ENCODE data around the gene SMARCB1.
"Not testable (repeated sequence)": the region's sequence is repeated elsewhere in the genome, so short reads cannot be mapped to it uniquely, and the experiment has no call there.

The SMARCB1 gene

DNA sequence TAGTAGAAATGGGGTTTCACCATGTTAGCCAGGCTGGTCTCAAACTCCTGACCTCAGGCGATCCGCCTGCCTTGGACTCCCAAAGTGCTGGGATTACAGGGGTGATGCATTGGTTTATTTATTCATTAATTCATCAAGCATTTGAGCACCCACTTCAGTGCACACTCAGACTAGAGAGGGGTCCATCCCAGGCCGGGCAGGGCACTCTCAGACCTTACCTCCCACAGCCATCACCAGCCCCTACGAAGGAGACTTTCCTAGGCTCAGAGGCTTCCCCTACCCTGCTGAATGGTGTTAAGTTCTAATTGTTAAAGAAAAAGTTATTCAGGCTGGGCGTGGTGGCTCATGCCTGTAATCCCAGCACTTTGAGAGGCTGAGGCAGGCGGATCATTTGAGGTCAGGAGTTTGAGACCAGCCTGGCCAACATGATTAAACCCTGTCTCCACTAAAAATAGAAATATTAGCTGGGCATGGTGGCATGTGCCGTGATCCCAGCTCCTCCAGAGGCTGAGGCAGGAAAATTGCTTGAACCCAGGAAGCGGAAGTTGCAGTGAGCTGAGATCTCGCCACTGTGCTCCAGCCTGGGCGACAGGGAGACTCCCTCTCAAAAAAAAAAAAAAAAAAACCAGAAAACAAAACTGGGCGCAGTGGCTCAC lies 77.9 kb downstream of the SMARCB1 start:
- DNase-seq; H3K27ac Mint-ChIP-seq; H3K4me3 Mint-ChIP-seq; H3K4me1 Mint-ChIP-seq; ATAC-seq; H3K9me3 Mint-ChIP-seq; H3K27me3 Mint-ChIP-seq; H3K36me3 Mint-ChIP-seq (ENCODE audit: low read depth): not testable (repeated sequence)

DNA sequence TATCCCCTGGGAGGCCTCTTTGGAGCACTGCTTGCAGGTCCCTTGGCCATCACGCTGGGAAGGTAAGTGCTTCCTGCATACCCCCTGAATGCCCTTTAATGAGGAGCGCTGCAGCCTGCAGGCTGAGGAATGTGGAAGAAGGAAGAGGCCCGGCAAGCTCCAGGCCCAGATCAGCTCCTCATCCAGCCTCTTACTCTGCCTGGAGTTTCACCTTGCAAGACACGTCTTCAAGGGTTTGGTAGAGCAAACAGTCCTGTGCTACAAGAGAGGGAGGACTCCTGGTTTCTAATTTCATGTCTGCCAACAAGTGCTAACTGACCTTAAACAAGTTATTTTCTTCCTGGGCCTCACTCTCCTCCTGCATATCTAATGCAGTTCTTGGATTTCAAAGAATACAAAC lies 81.8 kb downstream of the SMARCB1 start:
- Mint-ChIP-seq H3K4me1 (no peaks in the 10 kb centered on the region), H3K27ac (no peak overlapping the region), H3K4me3 (no peak overlapping the region), H3K9me3 (no peaks in the 10 kb centered on the region), H3K27me3 (no peaks in the 10 kb centered on the region), H3K36me3 (ENCODE audit: low read depth) (peaks cover 2% of the 10 kb centered on the region)
- ATAC-seq (no peak), DNase-seq (no peak)

DNA sequence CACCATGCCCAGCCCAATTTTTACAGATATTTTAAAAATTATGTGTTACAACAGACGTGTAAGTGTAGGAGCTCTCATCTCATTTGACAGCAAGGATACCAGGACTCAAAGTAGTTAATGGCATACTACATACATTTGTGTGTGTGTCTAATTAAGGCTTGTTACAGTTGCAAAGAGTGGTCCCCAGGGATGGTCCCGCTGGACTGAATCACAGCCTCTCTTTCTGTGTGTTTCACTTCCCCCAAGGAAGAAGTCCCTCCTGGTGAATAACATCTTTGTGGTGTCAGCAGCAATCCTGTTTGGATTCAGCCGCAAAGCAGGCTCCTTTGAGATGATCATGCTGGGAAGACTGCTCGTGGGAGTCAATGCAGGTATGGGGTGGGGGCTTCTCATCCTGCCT lies 88.1 kb downstream of the SMARCB1 start:
- ATAC-seq, result no peak
- H3K27me3 Mint-ChIP-seq, result no peaks in the 10 kb centered on the region

GRCh38 chr22:23875801-23876200 lies 89.0 kb downstream of the SMARCB1 start:
- DNase-seq (no peak), ATAC-seq (no peak)
- Mint-ChIP-seq H3K36me3 (ENCODE audit: low read depth) (no peaks in the 10 kb centered on the region), H3K4me1 (no peaks in the 10 kb centered on the region), H3K4me3 (no peak overlapping the region), H3K9me3 (no peaks in the 10 kb centered on the region), H3K27ac (no peak overlapping the region), H3K27me3 (no peaks in the 10 kb centered on the region)

More for the DNA sequence above, 88.1 kb downstream of the SMARCB1 start:
- Mint-ChIP-seq H3K4me1 (no peaks in the 10 kb centered on the region), H3K27ac (no peak overlapping the region), H3K4me3 (no peak overlapping the region), H3K36me3 (ENCODE audit: low read depth) (no peaks in the 10 kb centered on the region), H3K9me3 (no peaks in the 10 kb centered on the region)
- DNase-seq, result no peak

GRCh38 chr22:23877566-23877965 lies 90.8 kb downstream of the SMARCB1 start:
- no peak for ATAC-seq
- no peaks in the 10 kb centered on the region for H3K36me3 Mint-ChIP-seq (ENCODE audit: low read depth)
- no peak overlapping the region for H3K27ac Mint-ChIP-seq
- H3K9me3 Mint-ChIP-seq, result no peaks in the 10 kb centered on the region
- H3K4me1 Mint-ChIP-seq, result no peaks in the 10 kb centered on the region
- DNase-seq, result no peak
- no peaks in the 10 kb centered on the region for H3K27me3 Mint-ChIP-seq
- H3K4me3 Mint-ChIP-seq, result no peak overlapping the region

- Mint-ChIP-seq H3K27ac (no peak overlapping the region), H3K9me3 (no peaks in the 10 kb centered on the region), H3K4me3 (no peak overlapping the region), H3K36me3 (ENCODE audit: low read depth) (no peaks in the 10 kb centered on the region), H3K4me1 (no peaks in the 10 kb centered on the region), H3K27me3 (no peaks in the 10 kb centered on the region)
- DNase-seq (no peak), ATAC-seq (no peak)
Measured at GRCh38 chr22:23878219-23878618, 91.5 kb downstream of the SMARCB1 start.

- Mint-ChIP-seq H3K27ac (no peak overlapping the region), H3K27me3 (no peaks in the 10 kb centered on the region), H3K36me3 (ENCODE audit: low read depth) (no peaks in the 10 kb centered on the region), H3K4me3 (no peak overlapping the region), H3K4me1 (no peaks in the 10 kb centered on the region), H3K9me3 (no peaks in the 10 kb centered on the region)
- ATAC-seq (no peak), DNase-seq (no peak)
Measured at GRCh38 chr22:23882370-23882769, 95.6 kb downstream of the SMARCB1 start.

- DNase-seq (no peak), ATAC-seq (no peak)
- no peak overlapping the region for H3K27ac Mint-ChIP-seq
- H3K4me1 Mint-ChIP-seq, result no peaks in the 10 kb centered on the region
- no peak overlapping the region for H3K4me3 Mint-ChIP-seq
- no peaks in the 10 kb centered on the region for H3K36me3 Mint-ChIP-seq (ENCODE audit: low read depth)
- no peaks in the 10 kb centered on the region for H3K27me3 Mint-ChIP-seq
- H3K9me3 Mint-ChIP-seq, result no peaks in the 10 kb centered on the region
Measured at GRCh38 chr22:23883658-23884057, 96.9 kb downstream of the SMARCB1 start.

DNA sequence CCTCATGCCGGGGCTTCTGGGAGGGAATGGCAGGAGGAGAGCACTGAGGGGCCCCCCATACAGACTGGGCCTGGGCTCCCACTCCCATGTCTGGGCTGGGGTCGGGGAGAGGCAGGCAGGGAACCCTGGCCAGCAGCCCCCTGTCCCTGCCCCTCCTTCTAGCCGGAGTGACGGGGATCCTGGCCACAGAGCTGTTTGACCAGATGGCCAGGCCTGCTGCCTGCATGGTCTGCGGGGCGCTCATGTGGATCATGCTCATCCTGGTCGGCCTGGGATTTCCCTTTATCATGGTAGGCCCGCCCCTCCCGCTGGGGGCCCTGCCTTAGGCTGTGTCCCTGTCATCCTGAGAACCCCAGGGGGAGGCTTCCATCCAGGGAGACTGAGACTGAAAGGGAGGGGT lies 97.4 kb downstream of the SMARCB1 start:
- ATAC-seq, result no peak

More for the DNA sequence above, 97.4 kb downstream of the SMARCB1 start:
- Mint-ChIP-seq H3K27me3 (no peaks in the 10 kb centered on the region), H3K27ac (no peak overlapping the region), H3K9me3 (no peaks in the 10 kb centered on the region), H3K4me1 (no peaks in the 10 kb centered on the region), H3K36me3 (ENCODE audit: low read depth) (no peaks in the 10 kb centered on the region), H3K4me3 (no peak overlapping the region)
- DNase-seq, result no peak

Data from activated naive CD8-positive, alpha-beta T cell treated with anti-CD3 and anti-CD28 coated beads, Interleukin-2, amount 50 U/mL, for 24 hours (primary cell).